PFSK-1 (cell line): ENCODE measurements around the gene DNM3.

Source experiments
- FOXP2 ChIP-seq: optimal IDR thresholded peaks from 2 replicates; pipeline ENCODE3; 2011; ENCODE audit warnings: borderline replicate concordance, control low read depth, inconsistent platforms; ENCODE audit not compliant: insufficient read depth; ENCODE audit errors: extremely low read length, extremely low read depth
- POLR2AphosphoS5 ChIP-seq: IDR thresholded peaks from 2 replicates; pipeline ENCODE4 v1.6.1; 2012; ENCODE audit warnings: low read depth, mild to moderate bottlenecking, control low read depth, low read length, moderate library complexity
- SIN3A ChIP-seq: IDR thresholded peaks from 2 replicates; pipeline ENCODE4 v1.6.1; 2012; ENCODE audit warnings: mild to moderate bottlenecking, low read length, moderate library complexity, borderline replicate concordance; ENCODE audit not compliant: insufficient read depth
- TAF1 ChIP-seq: IDR thresholded peaks from 2 replicates; pipeline ENCODE4 v1.6.1; 2012; ENCODE audit warnings: low read length, control low read depth, borderline replicate concordance; ENCODE audit not compliant: insufficient read depth
- TF ChIP-seq, protein P1 (sequence below), 2 experiments: IDR thresholded peaks; 2 replicates each; pipeline versions ENCODE4 v1.6.1 to v1.8.0; 2011 to 2012; ENCODE audit warnings: low read depth in 2 of 2, low read length in 2 of 2, control low read depth in 1 of 2, inconsistent platforms in 1 of 2, mild to moderate bottlenecking in 1 of 2, moderate library complexity in 1 of 2; ENCODE audit not compliant: insufficient read depth in 1 of 2

DNA sequence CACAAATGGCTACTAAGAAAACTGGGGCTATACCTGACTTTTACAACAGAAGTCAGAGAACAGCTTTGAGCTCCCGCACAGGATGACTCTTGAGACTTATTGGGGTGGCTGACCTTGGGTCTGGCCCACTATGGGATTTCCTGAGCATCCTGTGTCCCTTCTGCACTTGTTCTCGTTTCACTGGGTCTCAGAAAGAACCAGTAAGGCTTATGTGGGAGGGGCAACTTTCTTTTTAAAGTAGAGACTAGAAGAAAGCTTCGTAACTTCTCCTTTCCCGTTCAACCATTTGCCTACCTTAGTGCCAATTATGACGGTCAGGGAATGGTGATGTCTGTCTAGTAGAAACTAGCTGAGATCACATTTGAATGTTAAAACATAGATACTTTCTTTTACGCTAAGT lies 519.7 kb downstream of the DNM3 start:
- no peak for TF ChIP-seq POLR2AphosphoS5
- TF ChIP-seq SIN3A = no peak
- no peak for TF ChIP-seq TAF1
- no peak for TF ChIP-seq FOXP2
- TF ChIP-seq, protein P1, sequence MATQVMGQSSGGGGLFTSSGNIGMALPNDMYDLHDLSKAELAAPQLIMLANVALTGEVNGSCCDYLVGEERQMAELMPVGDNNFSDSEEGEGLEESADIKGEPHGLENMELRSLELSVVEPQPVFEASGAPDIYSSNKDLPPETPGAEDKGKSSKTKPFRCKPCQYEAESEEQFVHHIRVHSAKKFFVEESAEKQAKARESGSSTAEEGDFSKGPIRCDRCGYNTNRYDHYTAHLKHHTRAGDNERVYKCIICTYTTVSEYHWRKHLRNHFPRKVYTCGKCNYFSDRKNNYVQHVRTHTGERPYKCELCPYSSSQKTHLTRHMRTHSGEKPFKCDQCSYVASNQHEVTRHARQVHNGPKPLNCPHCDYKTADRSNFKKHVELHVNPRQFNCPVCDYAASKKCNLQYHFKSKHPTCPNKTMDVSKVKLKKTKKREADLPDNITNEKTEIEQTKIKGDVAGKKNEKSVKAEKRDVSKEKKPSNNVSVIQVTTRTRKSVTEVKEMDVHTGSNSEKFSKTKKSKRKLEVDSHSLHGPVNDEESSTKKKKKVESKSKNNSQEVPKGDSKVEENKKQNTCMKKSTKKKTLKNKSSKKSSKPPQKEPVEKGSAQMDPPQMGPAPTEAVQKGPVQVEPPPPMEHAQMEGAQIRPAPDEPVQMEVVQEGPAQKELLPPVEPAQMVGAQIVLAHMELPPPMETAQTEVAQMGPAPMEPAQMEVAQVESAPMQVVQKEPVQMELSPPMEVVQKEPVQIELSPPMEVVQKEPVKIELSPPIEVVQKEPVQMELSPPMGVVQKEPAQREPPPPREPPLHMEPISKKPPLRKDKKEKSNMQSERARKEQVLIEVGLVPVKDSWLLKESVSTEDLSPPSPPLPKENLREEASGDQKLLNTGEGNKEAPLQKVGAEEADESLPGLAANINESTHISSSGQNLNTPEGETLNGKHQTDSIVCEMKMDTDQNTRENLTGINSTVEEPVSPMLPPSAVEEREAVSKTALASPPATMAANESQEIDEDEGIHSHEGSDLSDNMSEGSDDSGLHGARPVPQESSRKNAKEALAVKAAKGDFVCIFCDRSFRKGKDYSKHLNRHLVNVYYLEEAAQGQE (IDR thresholded peaks at IDR 0.05; ENCODE audit: insufficient read depth in 1 of 2, low read depth in 2 of 2, low read length in 2 of 2) = no peak
